Motor neuron (in vitro differentiated cells): Measurements from ENCODE around the gene RPGRIP1L. TPM values are rescaled to one million over a fixed set of nuclear protein-coding genes. Genes with fewer than 3 reads are reported as not detected.

ENCODE experiments used
- ATAC-seq, 8 experiments: fragments of 200-7000 bp; cut with Tn5 transposase; replicated peaks in 6 of 8; 2 replicates each; pipeline ENCODE4 v1.8.0; 2021; ENCODE audit warnings: mild to moderate bottlenecking in 8 of 8, moderate library complexity in 8 of 8
- H3K27ac ChIP-seq, 2 donors: fragments of 250-450 bp; sonication (Bioruptor Pico); 2 replicates each; pipeline ENCODE4 v1.9.0; 2021; ENCODE audit warnings: antibody characterized with exemption in 2 of 2, mild to moderate bottlenecking in 2 of 2, moderate library complexity in 1 of 2
- H3K4me1 ChIP-seq, 2 donors: fragments of 250-450 bp; sonication (Bioruptor Pico); replicated peaks in 1 of 2; 2 replicates each; pipeline ENCODE4 v1.6.1; 2021; ENCODE audit warnings: antibody characterized with exemption in 2 of 2, mild to moderate bottlenecking in 2 of 2, moderate library complexity in 1 of 2
- H3K4me3 ChIP-seq, 5 donors: fragments of 250-450 bp; sonication (Bioruptor Pico); 2 replicates each; pipeline ENCODE4 v1.9.0; 2021; ENCODE audit warnings: antibody characterized with exemption in 5 of 5, mild to moderate bottlenecking in 5 of 5, moderate library complexity in 4 of 5
- WGBS, 10 experiments: fragments of 450-650 bp; shearing (Covaris generic); methylation state at CpG; one replicate each; pipeline ENCODE4 v1.0.0; 2022; 5-methylcytosine and 5-hydroxymethylcytosine counted together
- in situ Hi-C, 9 experiments: fragments of 400-800 bp; cut with MboI; loops; one replicate each; pipeline ENCODE4 v1.15.0; 2021; ENCODE audit warnings: low sequenced_read_pairs in 9 of 9, low pct_unique_long_range_greater_than_20kb in 2 of 9; ENCODE audit not compliant: unreplicated experiment in 9 of 9
- total RNA-seq, 8 experiments: library from RNA; unstranded; fragments of 300-600 nt; gene quantifications; 2 replicates each; pipeline versions ENCODE4 v1.2.3 to v1.2.4, GENCODE V29; 2022

RPGRIP1L gene
- total RNA-seq, 8 experiments from 2014 or later: 9.2 to 27.5 (median 18.4) TPM

DNA sequence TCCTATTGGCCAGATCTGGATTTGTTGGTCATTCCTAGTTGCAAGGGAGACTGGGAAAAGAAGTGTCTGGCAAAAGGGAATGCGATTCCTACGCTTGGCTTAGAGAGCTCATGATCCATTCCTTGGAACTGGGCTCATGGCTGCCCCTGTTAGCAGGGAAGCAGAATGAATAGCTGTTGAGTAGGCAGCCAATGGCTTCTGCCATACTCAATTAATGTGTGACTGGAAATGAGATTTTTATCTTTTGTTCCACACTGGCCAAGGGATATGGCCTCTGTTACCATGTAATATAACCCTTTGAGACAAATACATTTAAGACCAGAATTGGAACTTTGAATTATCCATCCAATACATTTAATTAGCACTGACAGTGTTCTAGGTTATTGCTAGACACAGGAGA lies 31.2 kb upstream of the RPGRIP1L start:
- no peak overlapping the region for H3K4me3 ChIP-seq
- no peak for ATAC-seq
- WGBS, 10 experiments: 90 to 100% (median 100%) methylated on average over 1 to 2 of the region's 2 CpGs; no CpG with 5 or more reads in 3 of the 10 experiments
- in situ Hi-C loops: loop anchor here in 1 of 9 experiments (25.0 kb wide), 1 partner anchor 173 kb away; no protein-coding TSS in a partner anchor
- H3K27ac ChIP-seq: no peak overlapping the region
- peaks cover 0 to 17% of the 10 kb centered on the region in 2 donors for H3K4me1 ChIP-seq

DNA sequence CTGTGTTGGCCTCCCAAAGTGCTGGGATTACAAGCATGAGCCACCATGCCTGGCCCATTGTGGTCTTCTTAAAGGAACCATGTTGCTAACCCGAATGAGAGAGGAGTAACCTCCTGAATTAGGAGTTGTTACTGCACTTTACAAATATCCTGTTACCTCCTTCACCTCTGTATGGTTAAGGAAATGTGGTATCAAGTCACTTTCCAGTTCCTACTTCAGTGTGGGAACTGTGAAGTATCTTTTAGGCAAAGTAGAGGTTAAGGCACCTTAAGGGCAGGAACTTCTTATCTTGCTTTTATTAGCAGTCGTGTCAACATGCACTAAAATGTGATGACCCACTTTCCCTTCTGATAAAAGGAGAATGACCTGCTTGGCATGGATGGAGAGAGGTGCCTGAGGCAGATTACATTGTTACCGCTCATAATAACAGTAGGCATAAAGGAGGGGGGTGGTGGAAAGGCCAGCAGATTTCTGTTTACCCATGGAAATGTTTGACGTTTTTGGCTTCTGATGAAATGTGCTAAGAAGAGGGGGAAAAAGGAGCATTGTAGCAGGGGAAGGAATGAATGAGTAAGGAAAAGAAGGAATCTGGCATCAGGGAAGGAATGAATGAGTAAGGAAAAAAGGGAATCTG lies 28.8 kb upstream of the RPGRIP1L start:
- peak in 1 of 8 experiments; percentile 26 for ATAC-seq
- in situ Hi-C loops: loop anchor here in 1 of 9 experiments (25.0 kb wide), 1 partner anchor 170 kb away; no protein-coding TSS in a partner anchor
- Histone ChIP-seq H3K27ac (no peak overlapping the region), H3K4me3 (no peak overlapping the region), H3K4me1 (peaks cover 2 to 18% of the 10 kb centered on the region in 2 donors)
- 39 to 100% (median 80%) methylated on average over 1 to 4 of the region's 4 CpGs; no CpG with 5 or more reads in 1 of the 10 experiments for WGBS, 10 experiments

DNA sequence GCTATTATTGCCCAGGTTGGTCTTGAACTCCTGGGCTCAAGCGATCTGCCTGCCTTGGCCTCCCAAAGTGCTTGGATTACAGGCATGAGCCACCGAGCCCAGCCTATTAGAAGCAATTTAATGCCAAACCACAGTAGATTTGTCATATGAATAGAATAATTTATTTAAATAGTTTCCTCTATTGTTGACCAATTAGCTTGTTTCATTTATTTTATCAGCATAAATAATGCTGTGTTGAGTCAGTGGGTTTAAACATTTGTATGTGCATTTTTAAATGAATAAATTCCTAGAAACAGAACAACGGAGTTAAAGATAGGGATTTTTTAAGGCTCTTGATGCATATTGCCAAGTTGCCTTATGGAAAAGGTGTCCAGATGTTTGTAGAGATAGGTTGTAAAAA lies 27.0 kb upstream of the RPGRIP1L start:
- in situ Hi-C loops: loop anchor here in 1 of 9 experiments (25.0 kb wide), 1 partner anchor 168 kb away; no protein-coding TSS in a partner anchor
- H3K4me1 ChIP-seq: peaks cover 12 to 23% of the 10 kb centered on the region in 2 donors
- no peak overlapping the region for H3K27ac ChIP-seq
- 0 to 100% (median 77%) methylated on average over 1 to 3 of the region's 3 CpGs; no CpG with 5 or more reads in 1 of the 10 experiments for WGBS, 10 experiments
- H3K4me3 ChIP-seq: no peak overlapping the region
- peak in 3 of 8 experiments; percentile 89 to 94 (median 94) for ATAC-seq

DNA sequence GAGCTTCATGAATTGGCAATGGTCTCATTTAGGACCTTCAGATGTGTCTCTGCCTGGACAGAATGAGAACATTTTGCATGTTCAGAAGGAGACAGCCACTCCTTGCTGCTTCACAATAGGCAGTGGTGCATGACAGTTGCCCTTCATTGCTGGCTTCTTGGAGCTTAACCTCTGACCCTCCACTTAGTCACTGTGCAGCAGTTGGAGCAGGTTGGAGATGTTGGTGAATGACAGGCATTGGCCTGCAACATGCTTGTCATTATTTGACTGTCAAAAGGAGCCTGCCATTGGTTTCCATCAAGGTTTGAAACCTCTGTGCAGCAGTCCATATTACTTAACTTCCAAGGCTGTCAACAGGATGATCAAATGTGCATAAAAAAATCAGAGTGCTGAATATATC lies 23.0 kb upstream of the RPGRIP1L start:
- H3K4me3 ChIP-seq: no peak overlapping the region
- peaks cover 15 to 48% of the 10 kb centered on the region in 2 donors for H3K4me1 ChIP-seq
- H3K27ac ChIP-seq: no peak overlapping the region
- ATAC-seq: peak in 6 of 8 experiments; percentile 7 to 67 (median 44)
- in situ Hi-C loops: loop anchor here in 1 of 9 experiments (25.0 kb wide), 1 partner anchor 164 kb away; no protein-coding TSS in a partner anchor

DNA sequence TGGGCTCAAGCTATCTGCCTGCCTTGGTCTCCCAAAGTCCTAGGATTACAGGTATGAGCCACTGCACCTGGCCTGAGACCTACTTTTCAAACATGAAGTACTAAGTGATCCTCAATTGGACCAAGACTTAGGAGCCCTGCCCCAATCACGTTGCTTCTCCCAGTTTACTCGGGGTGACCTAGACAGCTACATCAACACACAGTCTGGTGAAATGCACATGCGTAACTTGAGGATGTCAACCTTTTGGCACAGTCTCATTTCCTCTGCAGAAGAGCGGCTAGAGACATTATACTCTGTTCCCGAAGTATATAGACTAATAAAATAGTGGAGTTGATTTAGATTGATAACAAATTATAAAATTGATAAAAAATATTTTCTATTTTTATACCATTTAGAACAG lies 17.4 kb upstream of the RPGRIP1L start:
- H3K4me1 ChIP-seq: peaks cover 4 to 33% of the 10 kb centered on the region in 2 donors
- WGBS, 10 experiments: 82 to 100% (median 94%) methylated on average over 2 to 5 of the region's 5 CpGs
- in situ Hi-C loops: no loop called here
- H3K4me3 ChIP-seq: no peak overlapping the region
- H3K27ac ChIP-seq: no peak overlapping the region
- no peak for ATAC-seq

DNA sequence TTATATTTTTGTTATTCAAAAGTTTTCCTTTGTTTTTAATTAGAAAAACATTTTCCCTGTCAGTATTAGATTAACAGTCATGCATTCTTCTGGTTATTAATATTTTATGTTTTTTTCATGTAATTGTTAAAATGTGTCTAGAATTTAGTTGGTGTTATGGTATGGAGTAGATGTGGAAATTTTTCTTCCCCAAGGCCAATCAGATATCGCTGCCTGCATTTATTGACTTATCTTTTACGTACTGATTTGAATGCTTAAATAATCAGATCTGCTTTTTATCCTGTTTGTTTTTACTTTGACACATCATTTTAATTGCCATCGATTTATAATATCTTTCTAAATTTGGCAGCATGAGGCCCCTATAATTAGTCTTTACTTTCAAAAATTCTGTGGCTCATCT lies 13.9 kb upstream of the RPGRIP1L start:
- Histone ChIP-seq H3K27ac (no peak overlapping the region), H3K4me1 (peaks cover 10 to 37% of the 10 kb centered on the region in 2 donors), H3K4me3 (no peak overlapping the region)
- 23 to 100% (median 91%) methylated on average over 3 of the region's 3 CpGs; no CpG with 5 or more reads in 1 of the 10 experiments for WGBS, 10 experiments
- no peak for ATAC-seq
- in situ Hi-C loops: no loop called here

DNA sequence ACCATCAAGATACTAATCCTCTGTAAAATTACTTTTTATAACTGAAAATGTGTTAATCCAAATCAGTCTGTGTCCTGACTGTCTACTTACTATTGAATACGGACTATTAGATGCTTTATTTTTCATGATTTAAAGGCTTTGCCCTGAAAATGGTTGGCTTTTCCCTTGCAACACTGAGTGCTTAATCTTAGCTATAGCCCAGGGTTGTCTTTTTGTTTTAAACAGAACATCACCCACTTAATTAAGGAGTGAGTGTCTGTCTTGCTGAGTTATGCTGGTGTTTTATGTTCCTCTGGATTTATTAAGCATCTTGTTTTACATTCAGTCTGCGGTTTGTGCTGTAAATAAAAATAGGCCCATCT lies 11.3 kb upstream of the RPGRIP1L start:
- in situ Hi-C loops: no loop called here
- Histone ChIP-seq H3K4me1 (peaks cover 10 to 40% of the 10 kb centered on the region in 2 donors), H3K4me3 (peak overlapping the region in 4 of 5 donors; percentile 2 to 12 (median 4)), H3K27ac (peak overlapping the region in 1 of 2 donors; percentile 3)
- peak in 6 of 8 experiments; percentile 22 to 82 (median 72) for ATAC-seq
- WGBS, 10 experiments: 0 to 69% (median 52%) methylated on average over 1 to 2 of the region's 2 CpGs; no CpG with 5 or more reads in 1 of the 10 experiments

DNA sequence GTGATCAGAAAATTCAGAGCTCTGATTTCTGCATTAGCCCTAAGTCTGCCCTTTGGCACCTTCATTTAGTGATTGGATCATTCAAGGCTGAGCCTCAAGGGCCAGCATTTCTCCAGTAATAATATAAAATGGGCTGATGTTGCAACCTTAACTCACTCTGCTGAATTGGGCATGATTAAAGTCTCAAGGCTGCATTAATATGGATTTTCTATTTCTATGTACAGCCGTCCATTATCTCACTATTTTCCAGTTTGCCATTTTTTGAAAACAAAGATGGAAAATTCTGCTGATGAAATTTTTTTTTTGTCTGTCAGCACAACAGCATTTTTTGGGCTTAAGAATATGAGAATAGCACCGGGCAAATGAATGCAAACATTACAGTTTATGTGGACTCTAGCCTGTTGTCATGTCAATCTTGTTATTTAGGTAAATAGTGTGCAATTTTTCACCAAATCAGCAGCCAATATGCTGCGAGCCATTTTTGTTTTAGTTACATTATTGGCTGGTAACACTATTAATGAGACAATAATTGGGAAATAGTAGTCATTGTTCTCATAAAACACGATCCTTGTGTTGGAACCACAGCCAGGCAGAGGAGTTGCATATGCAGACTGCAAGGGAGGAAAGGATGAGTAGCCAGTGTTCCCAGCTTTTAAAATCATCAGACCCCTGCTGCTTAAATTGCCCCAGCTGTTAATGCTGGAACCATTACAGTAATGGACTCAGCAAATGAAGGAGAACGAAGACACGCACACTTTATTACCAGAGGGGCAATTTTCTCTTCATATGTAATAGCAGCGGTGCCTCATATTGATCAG lies 10.8 kb upstream of the RPGRIP1L start:
- in situ Hi-C loops: no loop called here
- 10 to 60% (median 43%) methylated on average over 1 to 7 of the region's 7 CpGs for WGBS, 10 experiments
- Histone ChIP-seq H3K4me1 (peaks cover 10 to 40% of the 10 kb centered on the region in 2 donors), H3K27ac (peak overlapping the region; percentile 3 to 74), H3K4me3 (peak overlapping the region in 4 of 5 donors; percentile 2 to 12 (median 4))
- ATAC-seq: peak; percentile 70 to 91 (median 80)

DNA sequence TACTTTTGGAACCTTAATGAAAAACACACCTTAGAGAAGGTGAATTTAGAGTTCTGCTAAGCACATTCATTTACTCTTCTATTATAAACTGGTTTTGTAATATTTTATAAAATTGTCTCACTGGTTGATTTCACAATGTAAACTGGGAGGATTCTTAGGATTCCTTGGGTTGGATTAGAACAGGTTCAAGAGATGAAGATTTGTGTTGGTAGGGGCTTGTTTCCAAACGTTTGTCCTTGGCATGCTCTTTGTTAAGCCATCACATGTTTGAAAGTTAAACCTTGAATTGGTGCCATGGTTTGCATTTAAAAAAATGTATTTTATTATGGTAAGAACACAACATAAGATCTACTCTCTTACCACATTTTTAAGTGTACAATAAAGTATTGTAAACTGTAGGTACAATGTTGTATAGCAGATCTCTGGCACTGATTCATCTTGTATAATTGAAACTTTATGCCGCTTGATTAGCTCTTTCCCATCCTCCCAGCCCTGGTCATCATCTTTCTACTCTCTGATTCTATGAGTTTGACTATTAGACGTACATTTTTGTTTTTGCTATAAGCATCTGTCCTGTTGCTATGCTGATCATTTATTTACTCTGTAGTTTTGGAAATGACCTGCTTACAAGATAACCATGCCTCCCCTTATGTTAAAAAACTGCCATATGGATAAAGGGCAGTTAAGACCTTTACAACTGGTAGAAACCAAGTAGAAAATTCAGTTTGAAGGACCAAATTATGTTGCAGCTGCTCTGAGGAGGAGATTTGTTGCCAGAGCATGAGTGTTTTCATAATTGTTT lies 9.9 kb upstream of the RPGRIP1L start:
- Histone ChIP-seq H3K27ac (peak overlapping the region; percentile 3 to 74), H3K4me3 (no peak overlapping the region), H3K4me1 (peaks cover 10 to 40% of the 10 kb centered on the region in 2 donors)
- ATAC-seq: peak in 1 of 8 experiments; percentile 24
- in situ Hi-C loops: no loop called here
- WGBS, 10 experiments: 38 to 88% (median 64%) methylated on average over 1 to 3 of the region's 3 CpGs; no CpG with 5 or more reads in 1 of the 10 experiments

DNA sequence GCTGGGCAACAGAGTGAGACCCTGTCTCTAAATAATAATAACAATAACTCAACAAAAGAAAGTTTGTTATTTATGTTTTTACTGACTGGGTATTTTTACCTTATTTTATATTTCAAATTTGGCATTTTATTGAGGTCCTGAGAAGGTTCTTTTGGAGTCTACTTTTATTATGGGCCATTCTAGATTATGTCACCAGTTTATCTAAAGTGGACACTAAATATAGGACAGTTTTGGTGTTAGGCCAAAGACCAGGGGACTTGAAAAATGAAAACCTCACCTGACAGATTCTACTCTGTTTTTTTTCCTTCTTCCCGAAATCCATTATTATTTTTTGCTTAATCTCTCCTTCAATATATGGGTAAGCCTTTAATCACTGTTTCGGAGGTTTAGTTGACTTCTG lies 8.4 kb upstream of the RPGRIP1L start:
- in situ Hi-C loops: no loop called here
- 80 to 100% (median 88%) methylated on average over 1 to 2 of the region's 2 CpGs; no CpG with 5 or more reads in 1 of the 10 experiments for WGBS, 10 experiments
- H3K4me3 ChIP-seq: no peak overlapping the region
- no peak overlapping the region for H3K27ac ChIP-seq
- ATAC-seq: no peak
- peaks cover 10 to 40% of the 10 kb centered on the region in 2 donors for H3K4me1 ChIP-seq

DNA sequence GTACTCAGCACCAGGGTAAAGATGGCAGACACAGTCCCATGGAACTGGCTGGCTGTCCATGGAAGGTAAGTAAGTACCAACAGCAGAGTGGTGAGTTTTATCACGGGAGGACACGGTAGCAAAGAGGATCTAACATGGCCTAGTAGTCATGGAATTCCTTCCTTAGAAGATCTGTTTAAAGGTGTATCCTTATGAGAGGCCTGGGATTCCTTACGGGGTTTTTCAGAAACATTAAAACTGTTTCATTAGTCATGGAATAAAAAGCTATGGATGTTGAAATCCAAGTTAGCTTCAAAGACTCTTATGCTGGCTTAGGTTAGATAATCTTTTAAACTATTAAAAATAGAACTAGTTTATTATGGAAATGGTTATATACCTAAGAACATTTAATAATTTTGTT lies 7.7 kb upstream of the RPGRIP1L start:
- no peak for ATAC-seq
- peaks cover 10 to 40% of the 10 kb centered on the region in 2 donors for H3K4me1 ChIP-seq
- 78 to 100% (median 93%) methylated on average over 1 to 3 of the region's 3 CpGs; no CpG with 5 or more reads in 3 of the 10 experiments for WGBS, 10 experiments
- H3K27ac ChIP-seq: no peak overlapping the region
- in situ Hi-C loops: no loop called here
- H3K4me3 ChIP-seq: no peak overlapping the region

DNA sequence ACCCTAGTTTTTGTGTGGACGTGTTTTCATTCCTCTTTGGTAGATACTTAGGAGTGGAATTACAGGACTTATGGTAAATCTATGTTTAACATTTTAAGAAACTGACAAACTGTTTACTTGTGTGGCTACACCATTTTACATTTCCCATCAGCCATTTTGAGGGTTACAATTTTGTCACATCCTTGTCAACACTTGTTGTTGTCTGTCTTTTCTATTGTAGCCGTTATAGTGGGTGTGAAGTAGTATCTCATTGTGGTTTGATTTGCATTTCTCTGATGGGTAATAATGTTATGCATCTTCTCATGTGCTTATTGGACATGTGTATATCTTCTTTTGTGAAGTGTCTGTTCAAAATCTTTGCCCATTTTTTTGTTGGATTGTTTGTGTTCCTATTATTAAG lies 4.8 kb upstream of the RPGRIP1L start:
- WGBS, 10 experiments: 71 to 100% (median 97%) methylated on average over 1 to 2 of the region's 2 CpGs; no CpG with 5 or more reads in 1 of the 10 experiments

More for the DNA sequence above, 4.8 kb upstream of the RPGRIP1L start:
- no peak for ATAC-seq
- no peak overlapping the region for H3K27ac ChIP-seq
- H3K4me1 ChIP-seq: peaks cover 7 to 18% of the 10 kb centered on the region in 2 donors
- in situ Hi-C loops: no loop called here
- H3K4me3 ChIP-seq: no peak overlapping the region
